GM21576 (cell line): Measurements from ENCODE around the gene GIMAP7.

Experiments used
- ATAC-seq: cut with Tn5 transposase; IDR thresholded peaks from one replicate; pipeline ENCODE4 v1.9.1; 2021; ENCODE audit warnings: mild to moderate bottlenecking, moderate library complexity; ENCODE audit not compliant: unreplicated experiment

GIMAP7 gene

GRCh38 chr7:150569245-150569955, 54.7 kb downstream of the GIMAP7 start:
- no peak for ATAC-seq
